C4-2B (cell line): ENCODE data around the gene INTS6L.

ENCODE experiments used
- CTCF ChIP-seq: fragments of 450-650 bp; conservative IDR thresholded peaks from 2 replicates; pipeline ENCODE4 v1.5.1; 2017; ENCODE audit warnings: mild to moderate bottlenecking
- ZFX ChIP-seq: fragments of 450-650 bp; IDR thresholded peaks from 2 replicates; pipeline ENCODE4 v1.6.1; 2017

- TF ChIP-seq CTCF (no peak), ZFX (no peak)
These were observed 108.9 kb downstream of the INTS6L start for GRCh38 chrX:135629342-135629741.
